GM18867 (cell line): ENCODE measurements around the gene VAV1.
"Not testable (repeated sequence)": the region's sequence is repeated elsewhere in the genome, so short reads cannot be mapped to it uniquely, and the experiment has no call there.

Source experiments
- ATAC-seq: cut with Tn5 transposase; IDR thresholded peaks from one replicate; pipeline ENCODE4 v1.9.1; 2021; ENCODE audit warnings: mild to moderate bottlenecking, moderate library complexity; ENCODE audit not compliant: unreplicated experiment

Gene VAV1

DNA sequence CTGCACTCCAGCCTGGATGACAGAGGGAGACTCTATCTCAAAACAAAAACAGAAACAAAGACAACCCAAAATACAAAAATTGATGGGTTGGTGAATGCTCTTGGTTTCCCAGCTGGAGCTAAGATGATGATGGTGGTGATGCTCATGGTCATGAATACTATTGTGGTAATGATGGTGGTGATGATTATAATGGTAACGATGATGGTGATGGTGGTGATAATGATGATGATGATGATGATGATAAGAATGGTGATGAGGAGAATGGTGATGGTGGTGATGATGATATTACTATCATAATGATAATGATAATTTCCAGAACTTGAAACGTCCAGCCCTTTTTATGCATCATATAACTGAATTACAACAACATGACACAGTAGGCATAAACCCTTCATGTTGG lies 40.1 kb downstream of the VAV1 start:
- no peak for ATAC-seq

DNA sequence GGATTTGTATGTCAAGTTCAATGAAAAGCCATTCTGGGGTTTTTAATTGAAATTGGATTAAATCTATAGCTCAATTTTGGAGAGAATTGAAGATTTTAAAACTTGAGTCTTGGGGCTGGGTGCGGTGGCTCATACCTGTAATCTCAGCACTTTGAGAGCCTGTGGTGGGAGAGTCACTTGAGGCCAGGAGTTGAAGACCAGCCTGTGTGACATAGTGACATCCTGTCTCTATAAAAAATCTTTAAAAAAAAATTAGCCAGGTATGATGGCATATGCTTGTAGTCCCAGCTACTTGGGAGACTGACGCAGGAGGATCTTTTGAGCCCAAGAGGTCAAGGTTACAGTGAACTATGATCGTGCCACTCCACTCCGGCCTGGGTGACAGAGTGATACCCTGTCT lies 41.2 kb downstream of the VAV1 start:
- ATAC-seq, result no peak

DNA sequence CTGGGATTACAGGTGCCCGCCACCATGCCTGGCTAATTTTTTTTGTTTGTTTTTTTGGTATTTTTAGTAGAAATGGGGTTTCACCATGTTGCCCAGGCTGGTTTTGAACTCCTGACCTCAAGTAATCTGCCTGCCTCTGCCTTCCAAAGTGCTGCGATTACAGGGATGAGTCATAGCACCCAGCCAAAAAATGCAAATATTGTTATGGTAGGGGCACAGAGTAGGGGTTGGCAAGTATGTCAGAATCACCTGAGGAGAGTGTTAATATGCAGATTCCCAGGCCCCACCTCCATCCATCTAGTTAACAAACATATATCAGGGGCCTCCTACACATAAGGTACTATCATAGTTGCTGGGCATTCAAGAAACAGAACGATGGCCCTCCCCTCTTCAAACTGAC lies 44.7 kb downstream of the VAV1 start:
- ATAC-seq, result no peak

DNA sequence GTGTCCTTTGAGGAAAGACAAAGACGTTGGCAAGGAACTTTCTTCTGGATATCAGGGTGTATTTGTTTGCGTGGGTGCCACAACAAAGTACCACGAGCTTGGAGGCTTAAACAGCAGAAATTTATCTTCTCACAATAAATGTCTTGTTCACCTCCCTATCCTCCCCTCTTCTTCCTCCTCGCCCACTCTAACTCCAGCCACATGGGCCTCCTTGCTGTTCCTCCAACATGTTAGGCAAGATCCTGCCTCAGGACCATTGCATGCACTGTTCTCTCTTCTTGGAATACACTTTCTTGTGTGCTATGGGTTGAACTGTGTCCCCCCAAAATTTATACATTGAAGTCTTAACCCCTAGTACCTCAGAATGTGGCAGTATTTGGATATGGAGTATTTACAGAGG lies 45.7 kb downstream of the VAV1 start:
- ATAC-seq, result no peak

DNA sequence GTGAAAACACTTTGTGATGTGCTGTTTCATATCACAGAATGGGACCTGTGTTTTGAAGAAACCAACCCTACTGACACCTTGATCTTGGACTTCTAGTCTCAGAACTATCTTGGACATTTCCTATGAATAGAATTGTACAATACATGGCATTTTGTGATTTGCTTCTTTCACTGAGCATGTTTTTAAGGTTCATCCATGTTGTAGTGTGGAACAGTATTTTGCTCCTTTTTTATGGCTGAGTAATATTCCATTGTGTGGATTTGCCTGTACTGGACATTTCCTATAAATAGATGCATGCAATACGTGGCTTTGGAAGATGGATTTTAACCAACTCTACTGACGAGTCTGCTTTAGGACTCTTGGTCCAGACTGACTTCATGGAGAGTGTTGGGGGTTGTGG lies 46.8 kb downstream of the VAV1 start:
- no peak for ATAC-seq

DNA sequence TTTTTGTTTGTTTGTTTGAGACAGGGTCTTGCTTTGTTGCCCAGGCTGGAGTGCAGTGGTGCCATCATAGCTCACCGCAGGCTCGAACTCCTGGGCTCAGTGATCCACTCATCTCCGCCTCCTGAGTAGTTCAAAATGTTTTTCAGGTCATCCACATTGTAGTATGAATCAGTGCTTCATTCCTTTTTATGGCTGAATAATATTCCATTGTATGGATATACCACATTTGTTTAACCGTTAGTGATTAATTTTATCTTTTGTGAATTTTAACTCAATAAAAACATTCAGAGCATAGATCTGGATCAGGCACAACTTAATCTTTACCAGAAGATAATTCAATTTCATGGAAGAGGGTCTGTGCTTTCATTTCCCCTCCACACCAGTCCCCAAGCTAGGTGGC lies 47.7 kb downstream of the VAV1 start:
- no peak for ATAC-seq

GRCh38 chr19:6821639-6822310 lies 49.3 kb downstream of the VAV1 start:
- no peak for ATAC-seq

GRCh38 chr19:6822311-6822670 lies 49.8 kb downstream of the VAV1 start:
- ATAC-seq, result no peak

DNA sequence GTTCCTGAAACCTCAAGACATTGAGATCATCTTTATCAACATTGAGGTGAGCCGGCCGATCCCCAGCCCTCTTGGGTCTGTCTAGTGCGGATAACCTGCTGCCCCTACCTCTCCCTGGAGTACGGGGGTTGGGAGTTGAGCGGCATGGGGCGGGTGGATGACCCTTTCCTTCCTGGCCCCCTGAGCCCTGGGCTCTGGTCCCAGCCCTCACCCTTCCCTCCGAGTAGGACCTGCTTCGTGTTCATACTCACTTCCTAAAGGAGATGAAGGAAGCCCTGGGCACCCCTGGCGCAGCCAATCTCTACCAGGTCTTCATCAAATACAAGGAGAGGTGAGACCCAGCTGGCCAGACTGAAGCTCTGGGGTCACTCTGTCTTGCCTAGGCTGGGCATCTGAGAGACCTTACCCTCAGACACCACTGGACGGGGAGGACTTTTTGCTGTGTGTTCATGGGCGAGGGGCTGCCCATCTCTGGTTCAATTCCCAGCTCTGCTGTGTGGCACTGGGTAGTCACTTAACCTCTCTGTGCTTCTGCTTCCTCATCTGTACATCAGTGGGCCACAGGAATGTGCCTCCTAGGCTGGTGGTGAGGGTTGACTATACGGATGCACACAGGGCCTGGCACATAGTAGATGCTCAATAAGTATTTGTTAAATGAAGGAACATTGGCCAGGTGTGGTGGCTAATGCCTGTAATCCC lies 52.7 kb downstream of the VAV1 start:
- no peak for ATAC-seq

DNA sequence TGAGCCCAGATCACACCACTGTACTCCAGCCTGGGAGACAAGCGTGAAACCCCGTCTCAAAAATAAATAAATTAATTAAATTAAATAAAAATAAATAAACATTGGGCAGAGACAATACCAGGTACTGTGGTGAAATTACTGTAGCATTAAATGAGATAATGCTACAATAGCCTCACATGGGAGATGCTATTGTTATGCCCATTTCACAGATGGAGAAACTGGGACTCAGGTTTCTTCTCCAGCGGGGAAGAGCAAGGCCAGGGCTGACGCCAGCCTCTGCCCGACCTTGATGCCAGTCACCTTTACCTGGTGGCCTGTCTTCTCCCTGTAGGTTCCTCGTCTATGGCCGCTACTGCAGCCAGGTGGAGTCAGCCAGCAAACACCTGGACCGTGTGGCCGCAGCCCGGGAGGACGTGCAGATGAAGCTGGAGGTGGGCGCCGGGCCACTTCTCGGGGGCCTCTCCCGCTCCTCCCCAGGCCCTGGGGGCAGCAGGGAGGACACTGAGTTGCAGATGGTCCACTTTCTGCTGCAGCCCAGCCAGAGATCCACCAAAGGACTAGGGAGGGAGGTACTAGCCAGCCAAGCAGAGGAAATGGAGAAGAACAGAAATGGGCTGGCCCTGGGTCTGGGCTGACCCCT lies 53.9 kb downstream of the VAV1 start:
- ATAC-seq, result no peak

- ATAC-seq, result no peak
Observed at GRCh38 chr19:6828306-6828697, 55.8 kb downstream of the VAV1 start.

GRCh38 chr19:6828698-6829633 lies 56.5 kb downstream of the VAV1 start:
- no peak for ATAC-seq

DNA sequence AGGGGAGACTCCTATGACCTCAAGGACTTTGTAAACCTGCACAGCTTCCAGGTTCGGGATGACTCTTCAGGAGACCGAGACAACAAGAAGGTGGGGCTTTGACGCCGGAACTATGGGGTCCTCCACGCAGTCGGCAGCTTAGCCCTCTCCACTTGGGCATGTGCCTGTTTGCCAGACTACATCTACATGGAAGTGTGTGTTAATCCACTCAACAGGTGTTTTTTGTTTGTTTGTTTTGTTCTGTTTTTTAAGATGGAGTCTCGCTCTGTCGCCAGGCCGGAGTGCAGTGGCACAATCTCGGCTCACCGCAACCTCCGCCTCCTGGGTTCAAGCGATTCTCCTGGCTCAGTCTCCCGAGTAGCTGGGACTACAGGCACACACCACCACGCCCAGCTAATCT lies 57.3 kb downstream of the VAV1 start:
- not testable (repeated sequence) for ATAC-seq

GRCh38 chr19:6831084-6831483 lies 58.6 kb downstream of the VAV1 start:
- ATAC-seq, result not testable (repeated sequence)

DNA sequence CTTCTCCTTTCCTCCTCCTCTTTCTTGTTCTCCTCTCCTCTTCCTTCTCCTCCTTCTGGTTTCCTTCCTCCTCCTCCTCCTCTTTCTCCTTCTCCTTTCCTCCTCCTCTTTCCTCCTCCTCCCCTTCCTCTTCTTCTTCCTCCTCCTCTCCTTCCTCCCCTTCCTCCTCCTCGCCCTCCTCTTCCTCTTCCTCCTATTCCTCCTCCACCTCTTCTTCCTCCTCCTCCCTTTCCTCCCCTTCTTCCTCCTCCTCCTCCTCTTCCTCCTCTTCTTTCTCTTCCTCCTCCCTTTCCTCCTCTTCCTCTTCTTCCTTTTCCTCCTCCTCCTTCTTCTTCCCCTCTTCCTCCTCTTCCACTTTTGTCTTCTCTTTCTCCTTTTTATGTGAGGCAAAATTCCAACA lies 59.9 kb downstream of the VAV1 start:
- no peak for ATAC-seq

DNA sequence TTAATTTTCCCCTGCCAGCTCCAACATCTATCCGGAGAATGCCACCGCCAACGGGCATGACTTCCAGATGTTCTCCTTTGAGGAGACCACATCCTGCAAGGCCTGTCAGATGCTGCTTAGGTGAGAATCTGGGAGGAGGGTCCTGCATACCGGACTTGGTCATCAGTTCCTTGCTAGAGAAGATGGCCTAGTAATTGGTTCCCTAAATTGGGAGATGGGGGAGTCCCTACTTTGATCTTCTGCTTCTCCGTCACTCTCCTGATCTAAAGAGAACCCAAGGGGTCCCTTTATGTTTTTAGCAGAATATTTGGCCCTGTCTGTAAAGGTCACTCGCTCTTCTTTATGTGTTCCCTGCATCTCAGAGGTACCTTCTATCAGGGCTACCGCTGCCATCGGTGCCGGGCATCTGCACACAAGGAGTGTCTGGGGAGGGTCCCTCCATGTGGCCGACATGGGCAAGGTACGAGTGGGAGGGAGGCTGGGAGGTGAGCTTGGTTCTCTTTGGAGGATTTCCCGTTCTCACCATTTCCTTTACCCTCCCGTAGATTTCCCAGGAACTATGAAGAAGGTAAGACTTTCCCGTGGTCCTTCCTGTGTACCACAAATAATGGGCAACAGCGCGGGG lies 60.8 kb downstream of the VAV1 start:
- no peak for ATAC-seq

GRCh38 chr19:6834433-6834832 lies 61.9 kb downstream of the VAV1 start:
- ATAC-seq, result no peak

DNA sequence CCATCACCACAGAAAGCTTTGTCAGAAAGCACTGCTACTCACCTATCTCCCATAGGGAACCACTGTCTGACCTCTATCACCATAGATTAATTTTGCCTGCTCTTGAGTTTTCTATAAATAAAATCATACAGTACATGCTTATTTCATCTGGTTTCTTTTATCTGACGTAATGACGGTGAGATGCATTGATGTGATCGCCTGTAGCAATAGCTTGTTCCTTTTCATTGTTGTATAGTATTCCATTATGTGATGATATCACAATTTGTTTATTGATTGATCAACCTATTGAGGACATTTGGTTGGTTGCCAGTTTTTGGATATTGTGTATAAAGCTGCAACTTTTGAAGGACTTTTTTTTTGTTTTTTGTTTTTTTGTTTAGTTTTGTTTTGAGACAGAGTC lies 63.0 kb downstream of the VAV1 start:
- ATAC-seq, result no peak

DNA sequence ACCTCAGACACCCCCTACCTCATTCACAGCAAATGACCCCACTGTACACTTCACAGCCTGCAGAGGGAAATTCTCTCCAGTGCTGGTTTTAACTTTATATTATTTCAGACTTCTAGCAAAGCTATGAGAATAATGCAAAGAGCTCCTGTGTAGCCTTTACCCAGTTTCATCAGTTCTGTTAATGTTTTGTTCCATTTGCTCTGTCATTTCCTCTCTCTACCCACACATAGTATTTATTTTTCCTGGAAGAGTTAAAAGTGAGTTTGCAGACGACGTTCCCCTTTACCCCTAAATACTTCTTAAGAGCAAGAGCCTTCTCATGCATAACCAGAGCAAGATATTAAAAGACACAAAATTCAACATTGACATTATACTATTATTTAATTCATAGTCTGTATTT lies 65.0 kb downstream of the VAV1 start:
- ATAC-seq, result no peak

- ATAC-seq, result no peak
Observed at GRCh38 chr19:6838062-6838655, 65.7 kb downstream of the VAV1 start.
